ENCODE data around the gene HDX. TPM values are rescaled to one million over a fixed set of nuclear protein-coding genes. Genes with fewer than 3 reads are reported as not detected.
"Not testable (repeated sequence)": the region's sequence is repeated elsewhere in the genome, so short reads cannot be mapped to it uniquely, and the experiment has no call there.

HDX gene, protein sequence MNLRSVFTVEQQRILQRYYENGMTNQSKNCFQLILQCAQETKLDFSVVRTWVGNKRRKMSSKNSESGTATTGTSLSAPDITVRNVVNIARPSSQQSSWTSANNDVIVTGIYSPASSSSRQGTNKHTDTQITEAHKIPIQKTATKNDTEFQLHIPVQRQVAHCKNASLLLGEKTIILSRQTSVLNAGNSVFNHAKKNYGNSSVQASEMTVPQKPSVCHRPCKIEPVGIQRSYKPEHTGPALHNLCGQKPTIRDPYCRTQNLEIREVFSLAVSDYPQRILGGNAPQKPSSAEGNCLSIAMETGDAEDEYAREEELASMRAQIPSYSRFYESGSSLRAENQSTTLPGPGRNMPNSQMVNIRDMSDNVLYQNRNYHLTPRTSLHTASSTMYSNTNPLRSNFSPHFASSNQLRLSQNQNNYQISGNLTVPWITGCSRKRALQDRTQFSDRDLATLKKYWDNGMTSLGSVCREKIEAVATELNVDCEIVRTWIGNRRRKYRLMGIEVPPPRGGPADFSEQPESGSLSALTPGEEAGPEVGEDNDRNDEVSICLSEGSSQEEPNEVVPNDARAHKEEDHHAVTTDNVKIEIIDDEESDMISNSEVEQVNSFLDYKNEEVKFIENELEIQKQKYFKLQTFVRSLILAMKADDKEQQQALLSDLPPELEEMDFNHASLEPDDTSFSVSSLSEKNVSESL
- total RNA-seq = 2.5 and 2.7 TPM in 2 replicates

GRCh38 chrX:84501798-84502628, at the start of gene HDX:
TSS of gene HDX (minus strand) at chrX:84502453. CDS start at chrX:84475397, 27,056 bp downstream.
- Mint-ChIP-seq H3K4me3 (peak within 1 kb of the TSS; percentile 95), H3K27ac (peak within 1 kb of the TSS; percentile 96), H3K27me3 (no peaks in the 10 kb centered on the region), H3K36me3 (ENCODE audit: low read depth) (peaks cover 2% of the 10 kb centered on the region), H3K9me3 (no peaks in the 10 kb centered on the region), H3K4me1 (peaks cover 10% of the 10 kb centered on the region)
- intact Hi-C loops (cut with micrococcal nuclease) = no loop called here
- DNase-seq = peak; percentile 93

- H3K27me3 Mint-ChIP-seq; H3K27ac Mint-ChIP-seq; DNase-seq; H3K36me3 Mint-ChIP-seq (ENCODE audit: low read depth); intact Hi-C loops (cut with micrococcal nuclease); H3K4me3 Mint-ChIP-seq; H3K4me1 Mint-ChIP-seq: not testable (repeated sequence)
- H3K9me3 Mint-ChIP-seq = peaks cover 10% of the 10 kb centered on the region
Observed at GRCh38 chrX:84541315-84541714, 39.1 kb upstream of the HDX start.

GRCh38 chrX:84537627-84538026, 35.4 kb upstream of the HDX start:
- H3K9me3 Mint-ChIP-seq; H3K36me3 Mint-ChIP-seq (ENCODE audit: low read depth); H3K4me1 Mint-ChIP-seq; H3K27me3 Mint-ChIP-seq; intact Hi-C loops (cut with micrococcal nuclease); H3K4me3 Mint-ChIP-seq; DNase-seq; H3K27ac Mint-ChIP-seq: not testable (repeated sequence)

DNA sequence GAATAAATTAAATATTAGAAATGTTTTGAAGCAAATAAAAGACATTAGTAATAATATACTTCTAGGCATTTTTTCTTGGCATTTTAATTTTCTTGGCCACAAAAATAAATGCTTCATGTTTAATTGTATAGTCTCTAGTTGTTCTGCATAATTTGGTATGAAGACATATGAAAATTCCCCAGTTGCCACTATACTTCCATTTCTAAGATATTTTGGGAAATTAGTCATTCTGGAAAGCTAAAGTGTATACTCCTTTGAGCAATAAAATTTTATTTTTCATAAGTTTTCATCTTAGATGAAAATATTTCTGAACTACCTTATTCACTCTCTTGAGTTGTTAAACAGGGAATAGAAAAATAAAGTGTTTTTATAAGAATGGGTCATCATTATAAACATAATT, 13.8 kb downstream of the HDX start:
- Mint-ChIP-seq H3K4me1 (no peaks in the 10 kb centered on the region), H3K27me3 (no peaks in the 10 kb centered on the region), H3K4me3 (no peak overlapping the region), H3K9me3 (no peaks in the 10 kb centered on the region), H3K36me3 (ENCODE audit: low read depth) (peaks cover 13% of the 10 kb centered on the region), H3K27ac (no peak overlapping the region)
- intact Hi-C loops (cut with micrococcal nuclease) = no loop called here
- DNase-seq = no peak

GRCh38 chrX:84487365-84488353, 14.6 kb downstream of the HDX start:
- H3K36me3 Mint-ChIP-seq (ENCODE audit: low read depth) = peaks cover 14% of the 10 kb centered on the region
- no peak for DNase-seq

GRCh38 chrX:84479086-84479485, 23.2 kb downstream of the HDX start:
- H3K36me3 Mint-ChIP-seq (ENCODE audit: low read depth) = peaks cover 10% of the 10 kb centered on the region
- H3K4me1 Mint-ChIP-seq = no peaks in the 10 kb centered on the region
- intact Hi-C loops (cut with micrococcal nuclease) = no loop called here
- H3K27me3 Mint-ChIP-seq = no peaks in the 10 kb centered on the region
- DNase-seq = no peak
- no peak overlapping the region for H3K27ac Mint-ChIP-seq
- no peak overlapping the region for H3K4me3 Mint-ChIP-seq
- no peaks in the 10 kb centered on the region for H3K9me3 Mint-ChIP-seq

More at GRCh38 chrX:84487365-84488353, 14.6 kb downstream of the HDX start:
- no peaks in the 10 kb centered on the region for H3K9me3 Mint-ChIP-seq
- H3K4me3 Mint-ChIP-seq = peak overlapping the region; percentile 26
- no peaks in the 10 kb centered on the region for H3K27me3 Mint-ChIP-seq
- H3K27ac Mint-ChIP-seq = no peak overlapping the region
- intact Hi-C loops (cut with micrococcal nuclease) = no loop called here
- no peaks in the 10 kb centered on the region for H3K4me1 Mint-ChIP-seq

DNA sequence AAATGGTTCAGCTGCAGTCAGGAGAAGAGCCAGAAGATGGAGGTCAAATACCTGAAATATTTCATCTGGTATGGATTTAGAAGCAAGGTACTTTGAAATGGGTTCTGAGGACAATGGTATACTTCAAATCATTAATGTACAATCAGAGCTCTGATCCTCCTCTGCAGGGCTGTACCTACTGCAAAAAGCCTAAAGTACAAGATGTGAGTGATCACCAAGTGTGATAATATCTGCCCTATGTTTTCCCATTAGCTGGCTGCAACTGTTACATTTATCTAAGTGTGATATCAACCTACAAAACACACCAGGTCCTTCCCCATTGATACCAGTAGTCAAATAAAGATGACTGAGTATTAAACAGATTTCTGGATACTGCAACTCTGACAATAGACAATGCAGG, 25.1 kb downstream of the HDX start:
- no peak for DNase-seq
- Mint-ChIP-seq H3K4me3 (no peak overlapping the region), H3K36me3 (ENCODE audit: low read depth) (peaks cover 2% of the 10 kb centered on the region), H3K27ac (no peak overlapping the region), H3K9me3 (no peaks in the 10 kb centered on the region), H3K4me1 (no peaks in the 10 kb centered on the region), H3K27me3 (no peaks in the 10 kb centered on the region)
- intact Hi-C loops (cut with micrococcal nuclease) = no loop called here

DNA sequence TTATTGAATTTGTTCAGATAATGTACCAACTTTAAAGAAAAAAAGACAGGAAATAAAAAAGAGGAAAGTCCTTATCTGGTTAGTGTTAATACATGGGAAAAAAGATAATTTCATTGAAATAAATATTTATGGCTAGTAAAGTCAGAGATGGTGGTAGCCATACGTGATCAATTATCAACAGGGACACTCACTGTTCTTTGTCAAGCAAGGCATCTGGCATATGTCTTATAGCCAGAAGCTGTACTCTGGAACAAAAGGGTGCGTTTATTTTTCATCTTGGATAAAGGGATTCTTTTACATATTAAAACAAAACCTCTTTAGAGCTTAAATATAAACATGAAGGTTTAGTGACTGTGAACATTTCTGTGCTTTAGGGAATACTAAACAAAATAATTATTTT, 26.7 kb downstream of the HDX start:
- Mint-ChIP-seq H3K27ac (no peak overlapping the region), H3K4me1 (no peaks in the 10 kb centered on the region), H3K9me3 (no peaks in the 10 kb centered on the region), H3K4me3 (no peak overlapping the region), H3K27me3 (no peaks in the 10 kb centered on the region), H3K36me3 (ENCODE audit: low read depth) (no peaks in the 10 kb centered on the region)
- intact Hi-C loops (cut with micrococcal nuclease) = no loop called here
- no peak for DNase-seq

GRCh38 chrX:84475101-84475500, 27.2 kb downstream of the HDX start:
- no peak overlapping the region for H3K27ac Mint-ChIP-seq
- no peak for DNase-seq
- no peaks in the 10 kb centered on the region for H3K36me3 Mint-ChIP-seq (ENCODE audit: low read depth)
- H3K27me3 Mint-ChIP-seq = no peaks in the 10 kb centered on the region
- intact Hi-C loops (cut with micrococcal nuclease) = no loop called here
- H3K4me1 Mint-ChIP-seq = no peaks in the 10 kb centered on the region
- H3K4me3 Mint-ChIP-seq = no peak overlapping the region
- no peaks in the 10 kb centered on the region for H3K9me3 Mint-ChIP-seq

DNA sequence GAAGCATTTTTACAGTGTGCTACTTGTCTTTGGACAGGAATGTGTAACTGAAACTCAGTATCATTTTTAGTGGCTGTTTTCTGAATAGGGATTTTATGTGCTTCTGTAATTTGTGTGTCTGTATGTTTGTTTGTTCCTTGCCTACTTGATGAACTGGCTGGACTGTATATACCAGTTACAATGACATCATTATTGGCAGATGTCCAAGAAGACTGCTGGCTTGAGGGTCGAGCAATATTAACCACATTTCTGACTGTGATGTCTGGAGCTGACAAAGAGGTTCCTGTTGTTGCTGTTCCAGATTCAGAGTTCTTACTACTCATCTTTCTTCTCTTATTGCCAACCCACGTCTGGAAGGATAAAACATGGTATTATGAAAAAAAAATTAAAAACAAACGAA, 33.0 kb downstream of the HDX start:
- Mint-ChIP-seq H3K4me1 (no peaks in the 10 kb centered on the region), H3K9me3 (peaks cover 4% of the 10 kb centered on the region), H3K36me3 (ENCODE audit: low read depth) (no peaks in the 10 kb centered on the region), H3K27me3 (no peaks in the 10 kb centered on the region), H3K4me3 (no peak overlapping the region), H3K27ac (no peak overlapping the region)
- no peak for DNase-seq
- intact Hi-C loops (cut with micrococcal nuclease) = no loop called here

- intact Hi-C loops (cut with micrococcal nuclease) = no loop called here
- no peaks in the 10 kb centered on the region for H3K4me1 Mint-ChIP-seq
- no peaks in the 10 kb centered on the region for H3K36me3 Mint-ChIP-seq (ENCODE audit: low read depth)
- H3K27ac Mint-ChIP-seq = no peak overlapping the region
- no peaks in the 10 kb centered on the region for H3K27me3 Mint-ChIP-seq
- DNase-seq = no peak
- no peak overlapping the region for H3K4me3 Mint-ChIP-seq
- peaks cover 4% of the 10 kb centered on the region for H3K9me3 Mint-ChIP-seq
Observed at GRCh38 chrX:84467898-84468297, 34.4 kb downstream of the HDX start.

DNA sequence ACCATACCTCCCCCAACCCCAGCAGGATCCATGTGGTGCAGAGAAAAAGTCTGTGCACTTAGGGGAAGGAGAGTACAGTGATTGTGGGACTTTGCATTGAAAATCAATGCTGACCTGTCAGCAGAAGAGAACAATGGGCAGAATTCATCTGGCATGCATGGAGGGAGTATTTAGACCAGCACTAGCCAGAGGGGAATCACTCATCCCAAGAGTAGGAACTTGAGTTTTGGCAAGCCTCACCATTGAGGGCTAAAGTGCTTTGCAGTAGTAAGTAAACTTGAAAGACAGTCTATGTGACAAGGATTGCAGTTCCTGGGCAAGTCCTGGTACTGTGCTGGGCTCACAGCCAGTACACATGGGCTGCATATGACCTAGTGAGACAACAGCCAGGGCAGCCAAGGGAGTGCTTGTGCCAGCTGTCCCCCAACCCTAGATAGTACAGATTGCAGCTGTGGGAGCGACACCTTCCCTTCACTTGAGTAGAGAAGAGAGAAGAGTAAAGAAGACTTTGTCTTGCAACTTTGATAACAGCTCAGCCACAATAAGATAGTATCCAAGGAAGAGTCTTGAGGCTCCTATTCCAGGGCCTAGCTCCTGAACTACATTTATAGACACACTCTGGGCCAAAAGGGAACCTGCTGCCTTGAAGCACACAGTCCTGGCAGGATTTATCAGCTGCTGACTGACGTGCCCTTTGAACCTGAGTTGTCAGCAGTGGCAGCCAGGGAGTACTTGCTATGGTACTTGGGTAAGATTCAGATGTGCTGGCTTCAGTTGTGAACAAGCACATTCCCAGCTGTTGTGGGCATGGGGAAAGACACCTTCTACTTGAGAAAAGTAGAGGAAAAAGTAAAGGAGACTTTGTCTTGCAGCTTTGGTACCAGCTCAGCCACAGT, 48.7 kb downstream of the HDX start:
- DNase-seq = no peak
- Mint-ChIP-seq H3K36me3 (ENCODE audit: low read depth) (no peaks in the 10 kb centered on the region), H3K27me3 (no peaks in the 10 kb centered on the region), H3K4me3 (no peak overlapping the region), H3K9me3 (peaks cover 7% of the 10 kb centered on the region), H3K4me1 (no peaks in the 10 kb centered on the region), H3K27ac (no peak overlapping the region)
- intact Hi-C loops (cut with micrococcal nuclease) = no loop called here
